ENCODE data around the gene PTPRT. TPM values are rescaled to one million over a fixed set of nuclear protein-coding genes. Genes with fewer than 3 reads are reported as not detected.

PTPRT gene
- total and polyA plus RNA-seq, 2 of the 13 experiments (the other 11 are each of a cell fraction or from before 2014, with no cell fraction given) = under 0.01 to 0.09 TPM

DNA sequence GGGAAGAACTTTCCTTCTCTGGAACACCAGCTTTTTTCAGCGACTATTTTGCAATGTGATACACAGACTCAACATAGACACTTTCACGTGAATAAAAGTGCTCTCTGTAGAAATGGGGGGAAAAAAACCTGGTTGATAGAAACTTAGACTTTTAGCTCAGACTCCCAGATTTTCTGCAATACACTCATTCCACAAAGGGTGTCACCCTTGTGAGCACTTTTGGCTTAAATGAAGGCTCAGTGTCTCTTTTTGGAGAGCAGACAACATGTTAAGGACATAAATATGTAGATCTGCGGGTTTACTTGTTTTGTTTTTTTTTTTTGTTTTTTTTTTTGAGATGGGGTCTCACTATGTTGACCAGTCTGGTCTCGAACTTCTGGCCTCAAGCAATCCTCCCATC, 579.6 kb downstream of the PTPRT start:
- Histone ChIP-seq H3K9me3 (ENCODE audit: low read length) (peaks cover 44% of the 10 kb centered on the region), H4K20me1 (ENCODE audit: insufficient read depth, low read length) (no peaks in the 10 kb centered on the region), H3K9ac (ENCODE audit: insufficient read depth, low read depth, low read length) (no peak overlapping the region), H3K36me3 (replicated peaks in 1 of 2; ENCODE audit: control insufficient read depth in 1 of 2, insufficient read depth in 2 of 2, low read length in 2 of 2) (no peaks in the 10 kb centered on the region), H3K4me3 (replicated peaks in 1 of 3; ENCODE audit: insufficient read depth in 1 of 3, low read depth in 2 of 3, low read length in 3 of 3) (no peak overlapping the region), H3K79me2 (ENCODE audit: insufficient read depth, low read length) (no peaks in the 10 kb centered on the region), H3K4me1 (ENCODE audit: insufficient read depth, low read length) (no peaks in the 10 kb centered on the region), H2AFZ (ENCODE audit: low read length) (no peak overlapping the region), H3K27ac (ENCODE audit: extremely low read length, insufficient read depth, low read length) (no peak overlapping the region), H3K4me2 (ENCODE audit: low read depth, low read length) (no peak overlapping the region), H3K27me3 (ENCODE audit: control insufficient read depth in 1 of 2, insufficient read depth in 2 of 2, low read length in 2 of 2) (no peaks in the 10 kb centered on the region)
- WGBS (ENCODE audit: low lambda C conversion rate) = 2% methylated on average over 4 of the region's 4 CpGs
- CTCF ChIA-PET (ENCODE audit: low intra/inter-chr PET ratio, low total read pairs) = no interaction called here
- intact Hi-C loops (cut with micrococcal nuclease; ENCODE audit: unreplicated experiment) (no loop called here), in situ Hi-C loops (cut with HindIII; ENCODE audit: extremely low pct_ligation_motif_present, low pct_unique_long_range_greater_than_20kb) (no loop called here)
- POLR2A ChIA-PET = no interaction called here
- no TSS peak for BruUV-seq (replicated peaks)
- TF ChIP-seq ETV5 (CRISPR knock-in tag; IDR thresholded peaks at IDR 0.05; ENCODE audit: borderline replicate concordance) = no peak
- TF ChIP-seq TGIF2 (CRISPR knock-in tag; IDR thresholded peaks at IDR 0.05) = no peak
- TF ChIP-seq, protein P1, sequence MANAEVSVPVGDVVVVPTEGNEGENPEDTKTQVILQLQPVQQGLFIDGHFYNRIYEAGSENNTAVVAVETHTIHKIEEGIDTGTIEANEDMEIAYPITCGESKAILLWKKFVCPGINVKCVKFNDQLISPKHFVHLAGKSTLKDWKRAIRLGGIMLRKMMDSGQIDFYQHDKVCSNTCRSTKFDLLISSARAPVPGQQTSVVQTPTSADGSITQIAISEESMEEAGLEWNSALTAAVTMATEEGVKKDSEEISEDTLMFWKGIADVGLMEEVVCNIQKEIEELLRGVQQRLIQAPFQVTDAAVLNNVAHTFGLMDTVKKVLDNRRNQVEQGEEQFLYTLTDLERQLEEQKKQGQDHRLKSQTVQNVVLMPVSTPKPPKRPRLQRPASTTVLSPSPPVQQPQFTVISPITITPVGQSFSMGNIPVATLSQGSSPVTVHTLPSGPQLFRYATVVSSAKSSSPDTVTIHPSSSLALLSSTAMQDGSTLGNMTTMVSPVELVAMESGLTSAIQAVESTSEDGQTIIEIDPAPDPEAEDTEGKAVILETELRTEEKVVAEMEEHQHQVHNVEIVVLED (CRISPR knock-in tag; IDR thresholded peaks at IDR 0.05; ENCODE audit: borderline replicate concordance) = no peak
- TF ChIP-seq TRIM22 (IDR thresholded peaks at IDR 0.05) = no peak
- TF ChIP-seq SNAPC2 (CRISPR knock-in tag; IDR thresholded peaks at IDR 0.05) = no peak
- TF ChIP-seq ZNF629 (CRISPR knock-in tag; conservative IDR thresholded peaks at IDR 0.05) = no peak
- TF ChIP-seq TEAD3 (CRISPR knock-in tag; optimal IDR thresholded peaks at IDR 0.05; ENCODE audit: borderline replicate concordance) = no peak
- TF ChIP-seq NR1H2 (CRISPR knock-in tag; IDR thresholded peaks at IDR 0.05; ENCODE audit: borderline replicate concordance, low read depth) = no peak
- no peak for TF ChIP-seq MAF1 (CRISPR knock-in tag; IDR thresholded peaks at IDR 0.05; ENCODE audit: borderline replicate concordance)
- no peak for TF ChIP-seq ZNF331 (CRISPR knock-in tag; IDR thresholded peaks at IDR 0.05)
- ATAC-seq (no peak), FAIRE-seq (peak; percentile 30), DNase-seq (ENCODE audit: low spot score) (no peak)
